GF-D8 (cell line): ENCODE results near the gene MAD2L1BP.
A peak's percentile ranks its signal among the peaks of the same experiment; 100 is the strongest.
"Not testable (repeated sequence)": the region's sequence is repeated elsewhere in the genome, so short reads cannot be mapped to it uniquely, and the experiment has no call there.

Experiments
- DNase-seq: peaks from one replicate; lab custom pipeline; 2025; lab: John Stamatoyannopoulos, UW

Gene MAD2L1BP

GRCh38 chr6:43627008-43627825, 8.4 kb upstream of the MAD2L1BP start:
- no peak for DNase-seq

- DNase-seq, result no peak
Observed at GRCh38 chr6:43628393-43629103, 7.1 kb upstream of the MAD2L1BP start.

GRCh38 chr6:43629104-43629504, 6.5 kb upstream of the MAD2L1BP start, which contains the start of gene GTPBP2:
GTPBP2 (minus strand) TSS chr6:43629264; CDS start chr6:43629162, 102 bp downstream.
- peak; percentile 96 for DNase-seq

GRCh38 chr6:43629505-43630300, 5.9 kb upstream of the MAD2L1BP start:
- DNase-seq, result peak; percentile 95

GRCh38 chr6:43630980-43631619, 4.5 kb upstream of the MAD2L1BP start:
- no peak for DNase-seq

- not testable (repeated sequence) for DNase-seq
Observed at GRCh38 chr6:43633002-43633401, 2.6 kb upstream of the MAD2L1BP start.

GRCh38 chr6:43634702-43635303, 837 bp upstream of the MAD2L1BP start:
- no peak for DNase-seq

- DNase-seq, result no peak
Observed at GRCh38 chr6:43636308-43636659, 644 bp downstream of the MAD2L1BP start.

GRCh38 chr6:43639984-43640800, 4.6 kb downstream of the MAD2L1BP start:
- DNase-seq, result no peak

- DNase-seq, result no peak
Observed at GRCh38 chr6:43644940-43645612, 9.4 kb downstream of the MAD2L1BP start, which contains the start of gene RSPH9. RSPH9 (plus strand) TSS chr6:43645036; CDS start chr6:43645099, 63 bp downstream.

GRCh38 chr6:43645613-43645964, 9.9 kb downstream of the MAD2L1BP start:
- DNase-seq, result no peak

- DNase-seq, result no peak
Observed at GRCh38 chr6:43647613-43648012, 12.0 kb downstream of the MAD2L1BP start.

GRCh38 chr6:43648248-43648647, 12.6 kb downstream of the MAD2L1BP start:
- DNase-seq, result no peak

- not testable (repeated sequence) for DNase-seq
Observed at GRCh38 chr6:43652822-43653221, 17.2 kb downstream of the MAD2L1BP start.

- no peak for DNase-seq
Observed at GRCh38 chr6:43657221-43657802, 21.7 kb downstream of the MAD2L1BP start.

- DNase-seq, result no peak
Observed at GRCh38 chr6:43658161-43658560, 22.5 kb downstream of the MAD2L1BP start.

GRCh38 chr6:43662948-43663347, 27.3 kb downstream of the MAD2L1BP start:
- DNase-seq, result not testable (repeated sequence)

- DNase-seq, result no peak
Observed at GRCh38 chr6:43665376-43665775, 29.7 kb downstream of the MAD2L1BP start.

GRCh38 chr6:43666196-43666920, 30.7 kb downstream of the MAD2L1BP start:
- no peak for DNase-seq
